ENCODE measurements around the gene UMODL1.
A peak's percentile ranks its signal among the peaks of the same experiment; 100 is the strongest.

UMODL1 gene

GRCh38 chr21:42117229-42117966, 46.3 kb downstream of the UMODL1 start:
- H3K27me3 ChIP-seq = peaks cover 24% of the 10 kb centered on the region
- peak; percentile 97 for TF ChIP-seq CTCF (IDR thresholded peaks at IDR 0.05; ENCODE audit: low read depth, low read length)
- H3K4me3 ChIP-seq (ENCODE audit: low read depth, low read length) = peak overlapping the region; percentile 21; the same call in 1 of the 2 replicates
- no peaks in the 10 kb centered on the region for H3K9me3 ChIP-seq
- DNase-seq = peak; percentile 73
- H3K4me1 ChIP-seq = no peaks in the 10 kb centered on the region
- H3K36me3 ChIP-seq = no peaks in the 10 kb centered on the region

GRCh38 chr21:42117967-42118780, 47.1 kb downstream of the UMODL1 start:
- no peak for TF ChIP-seq CTCF (IDR thresholded peaks at IDR 0.05; ENCODE audit: low read depth, low read length)
- H3K27me3 ChIP-seq = peaks cover 24% of the 10 kb centered on the region
- H3K36me3 ChIP-seq = no peaks in the 10 kb centered on the region
- H3K9me3 ChIP-seq = no peaks in the 10 kb centered on the region
- no peaks in the 10 kb centered on the region for H3K4me1 ChIP-seq
- H3K4me3 ChIP-seq (ENCODE audit: low read depth, low read length) = no peak overlapping the region
- DNase-seq = no peak

GRCh38 chr21:42118901-42119300, 47.8 kb downstream of the UMODL1 start:
- no peak for DNase-seq
- H3K27me3 ChIP-seq = peaks cover 24% of the 10 kb centered on the region
- no peak overlapping the region; the same call in 1 of the 2 replicates for H3K4me3 ChIP-seq (ENCODE audit: low read depth, low read length)
- no peak for TF ChIP-seq CTCF (IDR thresholded peaks at IDR 0.05; ENCODE audit: low read depth, low read length)
- H3K4me1 ChIP-seq = no peaks in the 10 kb centered on the region
- H3K9me3 ChIP-seq = no peaks in the 10 kb centered on the region; the same call in 1 of the 2 replicates
- H3K36me3 ChIP-seq = no peaks in the 10 kb centered on the region

GRCh38 chr21:42120101-42120902, 49.2 kb downstream of the UMODL1 start:
- Histone ChIP-seq H3K4me1 (no peaks in the 10 kb centered on the region), H3K36me3 (no peaks in the 10 kb centered on the region), H3K9me3 (no peaks in the 10 kb centered on the region; the same call in 1 of the 2 replicates), H3K27me3 (peaks cover 24% of the 10 kb centered on the region), H3K4me3 (ENCODE audit: low read depth, low read length) (no peak overlapping the region)
- DNase-seq = no peak
- no peak for TF ChIP-seq CTCF (IDR thresholded peaks at IDR 0.05; ENCODE audit: low read depth, low read length)

- no peak overlapping the region for H3K4me3 ChIP-seq (ENCODE audit: low read depth, low read length)
- no peaks in the 10 kb centered on the region for H3K36me3 ChIP-seq
- H3K27me3 ChIP-seq = peaks cover 24% of the 10 kb centered on the region
- no peak for TF ChIP-seq CTCF (IDR thresholded peaks at IDR 0.05; ENCODE audit: low read depth, low read length)
- no peaks in the 10 kb centered on the region; the same call in 1 of the 2 replicates for H3K9me3 ChIP-seq
- no peaks in the 10 kb centered on the region for H3K4me1 ChIP-seq
- DNase-seq = no peak
Measured at GRCh38 chr21:42120903-42121535, 49.9 kb downstream of the UMODL1 start.

Measured in BE2C (cell line).